Sigmoid colon (tissue), 7 donors: ENCODE results near the gene PCP4. TPM values are rescaled to one million over a fixed set of nuclear protein-coding genes. Genes with fewer than 3 reads are reported as not detected.

ENCODE experiments used
- DNase-seq: peaks from one replicate; pipeline ENCODE4 v3.0.0-alpha.2; 2019
- H3K27ac ChIP-seq, 4 donors: fragments of 200-600 bp; sonication (generic); one replicate each; pipeline ENCODE4 v1.5.1; 2016 to 2019; ENCODE audit warnings: mild to moderate bottlenecking in 1 of 4
- H3K27me3 ChIP-seq, 3 donors: fragments of 200-600 bp; sonication (generic); one replicate each; pipeline ENCODE4 v1.5.1; 2019; ENCODE audit warnings: mild to moderate bottlenecking in 1 of 3
- H3K36me3 ChIP-seq, 4 donors: fragments of 200-600 bp; sonication (generic); one replicate each; pipeline ENCODE4 v1.5.1; 2016 to 2019
- H3K4me1 ChIP-seq, 4 donors: fragments of 200-600 bp; sonication (generic); one replicate each; pipeline ENCODE4 v1.5.1; 2017 to 2019
- H3K4me3 ChIP-seq, 4 donors: fragments of 200-600 bp; sonication (generic); one replicate each; pipeline ENCODE4 v1.5.1; 2017 to 2019; ENCODE audit warnings: mild to moderate bottlenecking in 2 of 4, moderate library complexity in 1 of 4
- H3K9me3 ChIP-seq, 4 donors: fragments of 200-600 bp in 3 of 4; sonication (generic) in 3 of 4; one replicate each; pipeline versions ENCODE4 v1.5.1 to v1.6.1; 2013 to 2019
- CTCF ChIP-seq, 4 experiments: fragments of 450-650 bp in 3 of 4; fragments of 200-600 bp in 1 of 4; IDR thresholded peaks; one replicate each; pipeline ENCODE4 v1.5.1; 2016 to 2019; ENCODE audit warnings: antibody characterized with exemption in 4 of 4, mild to moderate bottlenecking in 3 of 4, moderate library complexity in 2 of 4
- EP300 ChIP-seq, 4 donors: sonication (generic); formaldehyde crosslinking; IDR thresholded peaks; one replicate each; pipeline ENCODE4 v1.6.1; 2017; ENCODE audit warnings: antibody characterized with exemption in 4 of 4
- POLR2A ChIP-seq, 2 donors: fragments of 450-650 bp; IDR thresholded peaks; one replicate each; pipeline ENCODE4 v1.6.1; 2016; ENCODE audit warnings: antibody characterized with exemption in 2 of 2, mild to moderate bottlenecking in 2 of 2, moderate library complexity in 2 of 2
- POLR2AphosphoS5 ChIP-seq, 4 donors: sonication (generic); formaldehyde crosslinking; IDR thresholded peaks; one replicate each; pipeline ENCODE4 v1.6.1; 2017; ENCODE audit warnings: antibody characterized with exemption in 4 of 4
- WGBS, 2 donors: extraction: QIAGEN DNeasy Blood & Tissue Kit; methylation state at CpG; one replicate each; pipeline ENCODE4 v1.1.7; 2013; 5-methylcytosine and 5-hydroxymethylcytosine counted together
- intact Hi-C: fragments of 100-400 bp; cut with DNase I; formaldehyde crosslinking; loops from one replicate; pipeline ENCODE4 v1.15.1; 2023
- polyA plus RNA-seq, 3 donors: library from polyadenylated mRNA; stranded (reverse); fragments of 200-250 nt; gene quantifications; one replicate each; pipeline ENCODE4 v1.2.3, GENCODE V29; 2013
- total RNA-seq, 4 donors: library from RNA; depleted of rRNA; stranded (reverse); fragments of >200 nt; gene quantifications; one replicate each; pipeline ENCODE4 v1.1.0, GENCODE V29; 2016
- donor health status: healthy with polysubstance abuse.
- donor health status: Bipolar disorder and iron deficiency.
- donor health status: healthy.

PCP4 gene
- total and polyA plus RNA-seq, 7 donors = 6.2 to 198 (median 122) TPM; not detected in 1

GRCh38 chr21:39951183-39952101 lies 84.2 kb downstream of the PCP4 start:
- no peak for TF ChIP-seq EP300 (IDR thresholded peaks at IDR 0.05)
- TF ChIP-seq POLR2AphosphoS5 (IDR thresholded peaks at IDR 0.05) = no peak
- TF ChIP-seq CTCF (IDR thresholded peaks at IDR 0.05) = no peak
- no peak for TF ChIP-seq POLR2A (IDR thresholded peaks at IDR 0.05)
- Histone ChIP-seq H3K36me3 (no peaks in the 10 kb centered on the region), H3K4me1 (peaks cover 0 to 42% (median 10%) of the 10 kb centered on the region in 4 donors), H3K4me3 (no peak overlapping the region), H3K9me3 (no peaks in the 10 kb centered on the region), H3K27ac (peak overlapping the region in 2 of 4 donors; percentile 26 to 55), H3K27me3 (no peaks in the 10 kb centered on the region)
- no peak for DNase-seq
- intact Hi-C loops = no loop called here
- 65 to 71% methylated on average over 18 of the region's 18 CpGs for WGBS, 2 donors

- H3K27ac ChIP-seq = no peak overlapping the region
- intact Hi-C loops = no loop called here
- no peak overlapping the region for H3K4me3 ChIP-seq
- H3K36me3 ChIP-seq = no peaks in the 10 kb centered on the region
- no peaks in the 10 kb centered on the region for H3K9me3 ChIP-seq
- no peak for DNase-seq
- H3K27me3 ChIP-seq = no peaks in the 10 kb centered on the region
- TF ChIP-seq POLR2A (IDR thresholded peaks at IDR 0.05) = no peak
- TF ChIP-seq CTCF (IDR thresholded peaks at IDR 0.05) = no peak
- H3K4me1 ChIP-seq = peaks cover 0 to 51% (median 16%) of the 10 kb centered on the region in 4 donors
- WGBS, 2 donors = 68 to 73% methylated on average over 4 of the region's 4 CpGs
Observed at GRCh38 chr21:39952265-39952664, 85.0 kb downstream of the PCP4 start.

- H3K27ac ChIP-seq = peak overlapping the region in 1 of 4 donors; percentile 4
- 83 to 85% methylated on average over 10 of the region's 10 CpGs for WGBS, 2 donors
- no peaks in the 10 kb centered on the region for H3K36me3 ChIP-seq
- no peaks in the 10 kb centered on the region for H3K27me3 ChIP-seq
- H3K9me3 ChIP-seq = peaks cover 0 to 2% (median 0%) of the 10 kb centered on the region in 4 donors
- DNase-seq = no peak
- H3K4me1 ChIP-seq = peaks cover 0 to 59% (median 16%) of the 10 kb centered on the region in 4 donors
- no peak for TF ChIP-seq POLR2AphosphoS5 (IDR thresholded peaks at IDR 0.05)
- TF ChIP-seq POLR2A (IDR thresholded peaks at IDR 0.05) = no peak
- no peak for TF ChIP-seq CTCF (IDR thresholded peaks at IDR 0.05)
- intact Hi-C loops = no loop called here
- H3K4me3 ChIP-seq = no peak overlapping the region
Observed at GRCh38 chr21:39954570-39954969, 87.3 kb downstream of the PCP4 start.

GRCh38 chr21:39955326-39955725 lies 88.1 kb downstream of the PCP4 start:
- Histone ChIP-seq H3K9me3 (peaks cover 0 to 2% (median 0%) of the 10 kb centered on the region in 4 donors), H3K4me3 (no peak overlapping the region), H3K27ac (peak overlapping the region; percentile 43 to 74 (median 54)), H3K4me1 (peaks cover 0 to 58% (median 15%) of the 10 kb centered on the region in 4 donors), H3K27me3 (no peaks in the 10 kb centered on the region), H3K36me3 (no peaks in the 10 kb centered on the region)
- intact Hi-C loops = loop anchor here (5.0 kb wide), 1 partner anchor 92 kb away; no protein-coding TSS in a partner anchor
- WGBS, 2 donors = 82 to 88% methylated on average over 4 of the region's 4 CpGs
- DNase-seq = no peak
- TF ChIP-seq EP300 (IDR thresholded peaks at IDR 0.05) (no peak), CTCF (IDR thresholded peaks at IDR 0.05) (no peak), POLR2A (IDR thresholded peaks at IDR 0.05) (no peak), POLR2AphosphoS5 (IDR thresholded peaks at IDR 0.05) (no peak)
